ENCODE results near the gene MAP2K5. TPM values are rescaled to one million over a fixed set of nuclear protein-coding genes. Genes with fewer than 3 reads are reported as not detected.

Gene MAP2K5
- total RNA-seq, 2 donors from 2014 or later = 20.0 to 23.9 TPM

- no peak for ATAC-seq
- peaks cover 7 to 9% of the 10 kb centered on the region in 2 donors for H3K36me3 Mint-ChIP-seq
- H3K27ac Mint-ChIP-seq = no peak overlapping the region
- DNase-seq (ENCODE audit: low spot score in 2 of 2) = no peak
- H3K9me3 Mint-ChIP-seq = no peaks in the 10 kb centered on the region
These were observed 166.0 kb downstream of the MAP2K5 start for GRCh38 chr15:67708500-67708899.

- ATAC-seq (no peak), DNase-seq (ENCODE audit: low spot score in 2 of 2) (no peak)
- peaks cover 0 to 7% of the 10 kb centered on the region in 2 donors for H3K9me3 Mint-ChIP-seq
- H3K27ac Mint-ChIP-seq = no peak overlapping the region
- H3K36me3 Mint-ChIP-seq = peaks cover 0 to 7% of the 10 kb centered on the region in 2 donors
These were observed 172.7 kb downstream of the MAP2K5 start for GRCh38 chr15:67715170-67715569.

GRCh38 chr15:67716171-67716570 lies 173.7 kb downstream of the MAP2K5 start:
- ATAC-seq (no peak), DNase-seq (ENCODE audit: low spot score in 2 of 2) (no peak)
- H3K27ac Mint-ChIP-seq = no peak overlapping the region
- peaks cover 0 to 7% of the 10 kb centered on the region in 2 donors for H3K9me3 Mint-ChIP-seq
- peaks cover 0 to 3% of the 10 kb centered on the region in 2 donors for H3K36me3 Mint-ChIP-seq

GRCh38 chr15:67717776-67718175 lies 175.3 kb downstream of the MAP2K5 start:
- no peak for DNase-seq (ENCODE audit: low spot score in 2 of 2)
- H3K9me3 Mint-ChIP-seq = peaks cover 0 to 7% of the 10 kb centered on the region in 2 donors
- ATAC-seq = no peak
- H3K27ac Mint-ChIP-seq = no peak overlapping the region
- no peaks in the 10 kb centered on the region for H3K36me3 Mint-ChIP-seq

- H3K27ac Mint-ChIP-seq = no peak overlapping the region
- DNase-seq (ENCODE audit: low spot score in 2 of 2) = no peak
- H3K9me3 Mint-ChIP-seq = peaks cover 0 to 7% of the 10 kb centered on the region in 2 donors
- ATAC-seq = no peak
- no peaks in the 10 kb centered on the region for H3K36me3 Mint-ChIP-seq
These were observed 176.9 kb downstream of the MAP2K5 start for GRCh38 chr15:67719330-67719959.

- no peaks in the 10 kb centered on the region for H3K36me3 Mint-ChIP-seq
- no peak overlapping the region for H3K27ac Mint-ChIP-seq
- DNase-seq (ENCODE audit: low spot score in 2 of 2) = no peak
- peaks cover 0 to 7% of the 10 kb centered on the region in 2 donors for H3K9me3 Mint-ChIP-seq
- no peak for ATAC-seq
These were observed 178.2 kb downstream of the MAP2K5 start for GRCh38 chr15:67720556-67721175.

GRCh38 chr15:67722030-67722817 lies 179.7 kb downstream of the MAP2K5 start:
- no peak for ATAC-seq
- H3K9me3 Mint-ChIP-seq = peaks cover 0 to 7% of the 10 kb centered on the region in 2 donors
- no peak overlapping the region for H3K27ac Mint-ChIP-seq
- no peaks in the 10 kb centered on the region for H3K36me3 Mint-ChIP-seq
- DNase-seq (ENCODE audit: low spot score in 2 of 2) = no peak

GRCh38 chr15:67723294-67724024 lies 181.0 kb downstream of the MAP2K5 start:
- no peaks in the 10 kb centered on the region for H3K36me3 Mint-ChIP-seq
- no peak overlapping the region for H3K27ac Mint-ChIP-seq
- ATAC-seq = no peak
- DNase-seq (ENCODE audit: low spot score in 2 of 2) = no peak
- peaks cover 0 to 4% of the 10 kb centered on the region in 2 donors for H3K9me3 Mint-ChIP-seq

GRCh38 chr15:67724691-67725375 lies 182.3 kb downstream of the MAP2K5 start:
- H3K27ac Mint-ChIP-seq = no peak overlapping the region
- no peaks in the 10 kb centered on the region for H3K36me3 Mint-ChIP-seq
- H3K9me3 Mint-ChIP-seq = no peaks in the 10 kb centered on the region
- ATAC-seq = no peak
- DNase-seq (ENCODE audit: low spot score in 2 of 2) = no peak

GRCh38 chr15:67730135-67730534 lies 187.6 kb downstream of the MAP2K5 start:
- no peak for DNase-seq (ENCODE audit: low spot score in 2 of 2)
- Mint-ChIP-seq H3K27ac (no peak overlapping the region), H3K36me3 (no peaks in the 10 kb centered on the region), H3K9me3 (no peaks in the 10 kb centered on the region)
- no peak for ATAC-seq

- DNase-seq (ENCODE audit: low spot score in 2 of 2) (no peak), ATAC-seq (no peak)
- no peaks in the 10 kb centered on the region for H3K9me3 Mint-ChIP-seq
- no peaks in the 10 kb centered on the region for H3K36me3 Mint-ChIP-seq
- H3K27ac Mint-ChIP-seq = no peak overlapping the region
These were observed 188.7 kb downstream of the MAP2K5 start for GRCh38 chr15:67731112-67731721.

GRCh38 chr15:67732164-67732563 lies 189.7 kb downstream of the MAP2K5 start:
- H3K9me3 Mint-ChIP-seq = no peaks in the 10 kb centered on the region
- no peak overlapping the region for H3K27ac Mint-ChIP-seq
- H3K36me3 Mint-ChIP-seq = no peaks in the 10 kb centered on the region
- ATAC-seq = no peak
- DNase-seq (ENCODE audit: low spot score in 2 of 2) = no peak

GRCh38 chr15:67732671-67733374 lies 190.3 kb downstream of the MAP2K5 start:
- ATAC-seq = no peak
- no peaks in the 10 kb centered on the region for H3K36me3 Mint-ChIP-seq
- H3K27ac Mint-ChIP-seq = no peak overlapping the region
- no peaks in the 10 kb centered on the region for H3K9me3 Mint-ChIP-seq
- DNase-seq (ENCODE audit: low spot score in 2 of 2) = no peak

GRCh38 chr15:67735896-67736295 lies 193.4 kb downstream of the MAP2K5 start:
- no peaks in the 10 kb centered on the region for H3K36me3 Mint-ChIP-seq
- peak overlapping the region in 1 of 2 donors; percentile 51 for H3K27ac Mint-ChIP-seq
- no peak for DNase-seq (ENCODE audit: low spot score in 2 of 2)
- no peaks in the 10 kb centered on the region for H3K9me3 Mint-ChIP-seq
- peak in 1 of 2 donors; percentile 37 for ATAC-seq

- Mint-ChIP-seq H3K36me3 (peaks cover 0 to 6% of the 10 kb centered on the region in 2 donors), H3K27ac (no peak overlapping the region), H3K9me3 (peaks cover 0 to 4% of the 10 kb centered on the region in 2 donors)
- DNase-seq (ENCODE audit: low spot score in 2 of 2) (no peak), ATAC-seq (no peak)
These were observed 194.3 kb downstream of the MAP2K5 start for GRCh38 chr15:67736810-67737209.

Measured in activated naive CD4-positive, alpha-beta T cell treated with anti-CD3 and anti-CD28 coated beads, Interleukin-2, amount 50 U/mL, for 72 hours (primary cell).